ENCODE measurements around the gene PTPN22.

GRCh38 chr1:113913312-113913668 lies 41.8 kb upstream of the PTPN22 start:
- no peak for TF ChIP-seq CTCF (IDR thresholded peaks at IDR 0.05)
- TF ChIP-seq POLR2A (IDR thresholded peaks at IDR 0.05), result no peak
